Measurements from ENCODE around the gene CELA3B.

- no peak for TF ChIP-seq ZFP41 (tag by site-specific recombination; IDR thresholded peaks at IDR 0.05; ENCODE audit: borderline replicate concordance)
- no peak for TF ChIP-seq ZNF560 (tag by site-specific recombination; IDR thresholded peaks at IDR 0.05; ENCODE audit: borderline replicate concordance)
- no peak for TF ChIP-seq CTCF (tag by site-specific recombination; IDR thresholded peaks at IDR 0.05)
- TF ChIP-seq ZNF585B (tag by site-specific recombination; IDR thresholded peaks at IDR 0.05): no peak
- no peak for TF ChIP-seq ZNF561 (tag by site-specific recombination; IDR thresholded peaks at IDR 0.05; ENCODE audit: borderline replicate concordance)
- TF ChIP-seq SCRT1 (tag by site-specific recombination; IDR thresholded peaks at IDR 0.05; ENCODE audit: borderline replicate concordance): no peak
- no peak for TF ChIP-seq YY1 (tag by site-specific recombination; IDR thresholded peaks at IDR 0.05)
Measured at GRCh38 chr1:21933397-21934248, 43.2 kb upstream of the CELA3B start.

Data from HEK293 (cell line).